ENCODE results near the gene STARD7.

The STARD7 gene

GRCh38 chr2:96139181-96139758 lies 69.4 kb downstream of the STARD7 start:
- Histone ChIP-seq H3K9me3 (ENCODE audit: severe bottlenecking) (no peaks in the 10 kb centered on the region), H3K27ac (0 out of 2 replicates have a peak overlapping the region, but pooled peaks have one; percentile 2), H3K36me3 (peaks cover 22% of the 10 kb centered on the region), H3K4me3 (ENCODE audit: low read depth, low read length) (no peak overlapping the region), H3K27me3 (ENCODE audit: insufficient read depth, low read depth, severe bottlenecking) (no peaks in the 10 kb centered on the region)
- no peak for DNase-seq
- TF ChIP-seq CTCF (IDR thresholded peaks at IDR 0.05; ENCODE audit: low read depth, low read length) = no peak

- H3K27ac ChIP-seq = 0 out of 2 replicates have a peak within 1 kb of the TSS, but pooled peaks have one; percentile 2
- DNase-seq = peak; percentile 78
- H3K36me3 ChIP-seq = peaks cover 14% of the 10 kb centered on the region
- no peaks in the 10 kb centered on the region for H3K9me3 ChIP-seq (ENCODE audit: severe bottlenecking)
- TF ChIP-seq CTCF (IDR thresholded peaks at IDR 0.05; ENCODE audit: low read depth, low read length) = peak; percentile 81
- H3K27me3 ChIP-seq (ENCODE audit: insufficient read depth, low read depth, severe bottlenecking) = no peaks in the 10 kb centered on the region
- no peak within 1 kb of the TSS for H3K4me3 ChIP-seq (ENCODE audit: low read depth, low read length)
Measured at GRCh38 chr2:96138179-96139145, 70.2 kb downstream of the STARD7 start, which contains the start of gene ASTL. Gene ASTL (minus strand): TSS chr2:96138502. CDS start chr2:96138436, 66 bp downstream.

GRCh38 chr2:96137321-96138178 lies 71.1 kb downstream of the STARD7 start:
- DNase-seq = no peak
- TF ChIP-seq CTCF (IDR thresholded peaks at IDR 0.05; ENCODE audit: low read depth, low read length) = no peak
- Histone ChIP-seq H3K27ac (no peak overlapping the region), H3K27me3 (ENCODE audit: insufficient read depth, low read depth, severe bottlenecking) (no peaks in the 10 kb centered on the region), H3K9me3 (ENCODE audit: severe bottlenecking) (no peaks in the 10 kb centered on the region), H3K4me3 (ENCODE audit: low read depth, low read length) (no peak overlapping the region), H3K36me3 (peaks cover 5% of the 10 kb centered on the region)

GRCh38 chr2:96136129-96136720 lies 72.4 kb downstream of the STARD7 start:
- H3K36me3 ChIP-seq = no peaks in the 10 kb centered on the region
- no peaks in the 10 kb centered on the region for H3K27me3 ChIP-seq (ENCODE audit: insufficient read depth, low read depth, severe bottlenecking)
- H3K27ac ChIP-seq = no peak overlapping the region
- TF ChIP-seq CTCF (IDR thresholded peaks at IDR 0.05; ENCODE audit: low read depth, low read length) = no peak
- no peak for DNase-seq
- no peak overlapping the region for H3K4me3 ChIP-seq (ENCODE audit: low read depth, low read length)
- no peaks in the 10 kb centered on the region for H3K9me3 ChIP-seq (ENCODE audit: severe bottlenecking)

GRCh38 chr2:96135621-96136020 lies 73.0 kb downstream of the STARD7 start:
- H3K9me3 ChIP-seq (ENCODE audit: severe bottlenecking) = no peaks in the 10 kb centered on the region
- no peak overlapping the region for H3K4me3 ChIP-seq (ENCODE audit: low read depth, low read length)
- no peaks in the 10 kb centered on the region for H3K36me3 ChIP-seq
- TF ChIP-seq CTCF (IDR thresholded peaks at IDR 0.05; ENCODE audit: low read depth, low read length) = no peak
- H3K27me3 ChIP-seq (ENCODE audit: insufficient read depth, low read depth, severe bottlenecking) = no peaks in the 10 kb centered on the region
- no peak overlapping the region for H3K27ac ChIP-seq
- no peak for DNase-seq

All from WERI-Rb-1 (cell line).